ENCODE measurements around the gene TMEM14A.
"Not testable (repeated sequence)": the region's sequence is repeated elsewhere in the genome, so short reads cannot be mapped to it uniquely, and the experiment has no call there.

The TMEM14A gene

DNA sequence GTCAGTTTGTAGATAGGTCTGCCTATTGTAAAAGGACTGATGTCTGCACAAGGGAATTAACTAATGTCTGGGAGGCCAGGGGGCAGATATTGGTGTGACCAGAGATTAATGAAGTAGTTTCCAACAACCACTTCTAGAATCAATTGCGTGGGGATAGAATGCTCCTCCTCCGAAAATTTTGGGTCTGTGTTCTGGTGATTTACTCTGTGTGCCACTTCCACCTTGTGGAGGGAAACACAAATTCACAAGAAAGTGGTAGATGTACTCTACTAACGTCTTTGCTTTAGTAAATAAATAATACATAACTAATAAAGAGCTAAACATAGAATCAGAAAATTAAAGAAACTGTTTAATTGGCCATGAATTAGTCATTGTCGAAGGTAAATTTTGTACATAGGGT is 25.5 kb downstream of the TMEM14A start:
- TF ChIP-seq FOXM1 (IDR thresholded peaks at IDR 0.05; ENCODE audit: borderline replicate concordance) (no peak), NFRKB (IDR thresholded peaks at IDR 0.05) (no peak), PKNOX1 (IDR thresholded peaks at IDR 0.05) (no peak), TARDBP (IDR thresholded peaks at IDR 0.05) (no peak), L3MBTL2 (conservative IDR thresholded peaks at IDR 0.05) (no peak), FOXK2 (IDR thresholded peaks at IDR 0.05) (no peak), ZNF384 (IDR thresholded peaks at IDR 0.05) (no peak), ELF4 (IDR thresholded peaks at IDR 0.05) (no peak), FOXA1 (IDR thresholded peaks at IDR 0.05) (no peak), CTBP1 (IDR thresholded peaks at IDR 0.05; ENCODE audit: borderline replicate concordance) (no peak), SUZ12 (IDR thresholded peaks at IDR 0.05) (no peak), ARNT (IDR thresholded peaks at IDR 0.05) (no peak), HDGF (IDR thresholded peaks at IDR 0.05; ENCODE audit: borderline replicate concordance) (no peak), SP1 (IDR thresholded peaks at IDR 0.05) (no peak), LEF1 (IDR thresholded peaks at IDR 0.05; ENCODE audit: borderline replicate concordance) (no peak), BHLHE40 (IDR thresholded peaks at IDR 0.05; ENCODE audit: borderline replicate concordance) (no peak)
- CTCF ChIA-PET = no interaction called here
- POLR2A ChIA-PET = interaction anchor here (0.7 kb wide), 1 partner anchor 721 kb away, joined by 3 read pairs; no protein-coding TSS in a partner anchor
- DNase-seq (ENCODE audit: extremely low spot score) = no peak

DNA sequence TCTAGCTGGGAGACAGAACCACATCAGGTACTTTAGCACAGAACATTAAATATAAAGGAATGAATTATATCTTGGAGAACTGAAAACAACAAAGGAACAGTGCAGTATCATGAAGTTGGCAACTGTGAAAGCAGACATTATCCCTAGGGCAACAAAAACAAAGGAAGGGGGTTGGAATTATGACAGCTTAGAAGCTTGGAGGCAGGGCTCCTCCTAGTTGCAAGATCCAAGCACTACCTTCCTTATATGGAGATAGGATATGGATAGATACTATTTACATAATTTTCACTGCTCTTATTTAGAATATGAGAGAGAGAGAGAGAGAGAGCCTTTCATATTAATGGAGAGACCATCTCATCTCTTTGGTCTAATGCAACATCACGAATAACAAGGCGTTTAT is 27.0 kb downstream of the TMEM14A start:
- TF ChIP-seq LEF1 (IDR thresholded peaks at IDR 0.05; ENCODE audit: borderline replicate concordance) (no peak), SP1 (IDR thresholded peaks at IDR 0.05) (no peak), FOXA1 (IDR thresholded peaks at IDR 0.05) (no peak), CTBP1 (IDR thresholded peaks at IDR 0.05; ENCODE audit: borderline replicate concordance) (no peak), BHLHE40 (IDR thresholded peaks at IDR 0.05; ENCODE audit: borderline replicate concordance) (no peak), FOXK2 (IDR thresholded peaks at IDR 0.05) (no peak), TARDBP (IDR thresholded peaks at IDR 0.05) (no peak), HDGF (IDR thresholded peaks at IDR 0.05; ENCODE audit: borderline replicate concordance) (no peak), SUZ12 (IDR thresholded peaks at IDR 0.05) (no peak), L3MBTL2 (conservative IDR thresholded peaks at IDR 0.05) (no peak), ZNF384 (IDR thresholded peaks at IDR 0.05) (no peak), NFRKB (IDR thresholded peaks at IDR 0.05) (no peak), ARNT (IDR thresholded peaks at IDR 0.05) (no peak), FOXM1 (IDR thresholded peaks at IDR 0.05; ENCODE audit: borderline replicate concordance) (no peak)
- no peak for DNase-seq (ENCODE audit: extremely low spot score)
- ChIA-PET POLR2A (no interaction called here), CTCF (no interaction called here)

GRCh38 chr6:52704060-52704459 is 33.1 kb downstream of the TMEM14A start:
- CTCF ChIA-PET = interaction anchor here (1.4 kb wide), 1 partner anchor 21 kb away, joined by 3 read pairs; no protein-coding TSS in a partner anchor

DNA sequence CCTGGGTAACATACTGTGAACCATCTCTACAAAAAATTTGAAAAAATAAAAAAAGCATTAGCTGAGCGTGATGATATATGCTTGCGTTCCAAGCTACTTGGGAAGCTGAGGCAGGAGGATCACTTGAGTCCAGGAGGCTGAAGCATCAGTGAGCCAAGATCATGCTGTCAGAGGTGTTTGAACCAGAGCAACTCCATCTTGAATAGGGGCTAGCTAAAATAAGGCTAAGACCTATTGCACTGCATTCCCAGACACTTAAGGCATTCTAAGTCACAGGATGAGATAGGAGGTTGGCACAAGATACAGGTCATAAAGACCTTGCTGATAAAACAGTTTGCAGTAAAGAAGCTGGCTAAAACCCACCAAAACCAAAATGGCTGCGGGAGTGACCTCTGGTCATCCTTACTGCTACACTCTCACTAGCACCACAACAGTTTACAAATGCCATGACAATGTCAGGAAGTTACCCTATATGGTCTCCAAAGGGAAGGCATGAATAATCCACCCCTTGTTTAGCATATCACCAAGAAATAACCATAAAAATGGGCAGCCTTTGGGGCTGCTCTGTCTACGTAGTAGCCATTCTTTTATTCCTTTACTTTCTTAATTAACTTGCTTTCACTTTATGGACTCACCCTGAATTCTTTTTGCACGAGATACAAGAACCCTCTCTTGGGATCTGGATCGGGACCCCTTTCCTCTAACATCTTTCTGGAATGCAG is 34.0 kb downstream of the TMEM14A start:
- CTCF ChIA-PET; DNase-seq (ENCODE audit: extremely low spot score); POLR2A ChIA-PET: not testable (repeated sequence)

More at GRCh38 chr6:52704060-52704459, 33.1 kb downstream of the TMEM14A start:
- TF ChIP-seq HDGF (IDR thresholded peaks at IDR 0.05; ENCODE audit: borderline replicate concordance) = no peak
- no peak for TF ChIP-seq SUZ12 (IDR thresholded peaks at IDR 0.05)
- no peak for TF ChIP-seq BHLHE40 (IDR thresholded peaks at IDR 0.05; ENCODE audit: borderline replicate concordance)
- no peak for TF ChIP-seq PKNOX1 (IDR thresholded peaks at IDR 0.05)
- TF ChIP-seq ARNT (IDR thresholded peaks at IDR 0.05) = no peak
- TF ChIP-seq NFRKB (IDR thresholded peaks at IDR 0.05) = no peak
- no peak for TF ChIP-seq ZNF384 (IDR thresholded peaks at IDR 0.05)
- no peak for TF ChIP-seq LEF1 (IDR thresholded peaks at IDR 0.05; ENCODE audit: borderline replicate concordance)
- TF ChIP-seq L3MBTL2 (conservative IDR thresholded peaks at IDR 0.05) = no peak
- TF ChIP-seq FOXA1 (IDR thresholded peaks at IDR 0.05) = no peak
- no peak for TF ChIP-seq FOXM1 (IDR thresholded peaks at IDR 0.05; ENCODE audit: borderline replicate concordance)
- no peak for TF ChIP-seq ELF4 (IDR thresholded peaks at IDR 0.05)
- no peak for TF ChIP-seq CTBP1 (IDR thresholded peaks at IDR 0.05; ENCODE audit: borderline replicate concordance)
- no peak for TF ChIP-seq TARDBP (IDR thresholded peaks at IDR 0.05)
- TF ChIP-seq SP1 (IDR thresholded peaks at IDR 0.05) = no peak
- TF ChIP-seq FOXK2 (IDR thresholded peaks at IDR 0.05) = no peak
- DNase-seq (ENCODE audit: extremely low spot score) = no peak
- POLR2A ChIA-PET = no interaction called here

- POLR2A ChIA-PET = no interaction called here
- TF ChIP-seq ZNF384 (IDR thresholded peaks at IDR 0.05) (no peak), NFRKB (IDR thresholded peaks at IDR 0.05) (no peak), L3MBTL2 (conservative IDR thresholded peaks at IDR 0.05) (no peak), BHLHE40 (IDR thresholded peaks at IDR 0.05; ENCODE audit: borderline replicate concordance) (no peak), FOXM1 (IDR thresholded peaks at IDR 0.05; ENCODE audit: borderline replicate concordance) (no peak), FOXK2 (IDR thresholded peaks at IDR 0.05) (no peak), CTBP1 (IDR thresholded peaks at IDR 0.05; ENCODE audit: borderline replicate concordance) (no peak), SUZ12 (IDR thresholded peaks at IDR 0.05) (no peak), ARNT (IDR thresholded peaks at IDR 0.05) (no peak), FOXA1 (IDR thresholded peaks at IDR 0.05) (no peak)
- CTCF ChIA-PET = no interaction called here
Observed at GRCh38 chr6:52706001-52706400, 35.1 kb downstream of the TMEM14A start.

DNA sequence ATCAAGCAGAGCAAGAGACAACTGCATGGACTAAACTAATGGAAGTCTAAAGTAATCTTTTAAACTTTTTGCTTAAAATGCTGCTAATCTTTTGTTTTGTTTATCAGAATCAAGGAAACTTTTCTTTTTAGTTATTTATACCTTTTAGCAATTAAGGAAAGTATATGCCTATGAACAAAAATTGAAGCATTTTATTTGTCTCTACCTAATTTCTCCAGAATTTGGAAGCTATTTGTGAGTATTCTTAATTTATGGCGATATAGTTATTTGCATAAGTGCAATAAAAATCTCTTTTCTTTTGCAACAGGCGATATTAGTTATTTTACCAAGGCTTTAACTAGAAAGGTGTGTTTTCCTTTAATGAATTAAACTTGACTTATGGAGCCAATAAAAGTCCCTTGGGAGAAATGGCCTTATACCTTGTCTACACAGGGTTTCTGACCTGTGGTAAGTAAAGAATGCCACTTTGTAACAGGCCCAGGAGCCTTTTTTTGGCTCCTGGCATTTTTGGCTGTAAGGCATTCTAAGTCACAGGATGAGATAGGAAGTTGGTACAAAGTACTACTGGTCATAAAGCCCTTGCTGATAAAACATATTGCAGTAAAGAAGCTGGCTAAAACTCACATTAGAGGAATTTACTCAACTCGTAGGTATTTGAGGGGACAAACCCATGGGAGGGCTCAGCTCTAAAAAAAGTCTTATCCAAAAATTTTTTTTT is 37.2 kb downstream of the TMEM14A start:
- no peak for TF ChIP-seq PKNOX1 (IDR thresholded peaks at IDR 0.05)
- TF ChIP-seq FOXM1 (IDR thresholded peaks at IDR 0.05; ENCODE audit: borderline replicate concordance) = no peak
- TF ChIP-seq FOXK2 (IDR thresholded peaks at IDR 0.05) = no peak
- no peak for TF ChIP-seq ELF4 (IDR thresholded peaks at IDR 0.05)
- TF ChIP-seq SUZ12 (IDR thresholded peaks at IDR 0.05) = no peak
- no peak for TF ChIP-seq SP1 (IDR thresholded peaks at IDR 0.05)
- no peak for TF ChIP-seq CTBP1 (IDR thresholded peaks at IDR 0.05; ENCODE audit: borderline replicate concordance)
- TF ChIP-seq LEF1 (IDR thresholded peaks at IDR 0.05; ENCODE audit: borderline replicate concordance) = no peak
- no peak for TF ChIP-seq ARNT (IDR thresholded peaks at IDR 0.05)
- POLR2A ChIA-PET = no interaction called here
- CTCF ChIA-PET = interaction anchor here (0.7 kb wide), 1 partner anchor 367 kb away, joined by 3 read pairs; no protein-coding TSS in a partner anchor
- DNase-seq (ENCODE audit: extremely low spot score) = no peak

More at GRCh38 chr6:52706001-52706400, 35.1 kb downstream of the TMEM14A start:
- no peak for DNase-seq (ENCODE audit: extremely low spot score)
